Mesodermal cell (in vitro differentiated cells): ENCODE data around the gene MEMO1.
"Not testable (repeated sequence)": the region's sequence is repeated elsewhere in the genome, so short reads cannot be mapped to it uniquely, and the experiment has no call there.

ENCODE experiments used
- H3K27ac ChIP-seq: 2 replicates; pipeline ENCODE4 v1.7.0; 2013; ENCODE audit warnings: mild to moderate bottlenecking, low read depth, low read length, moderate library complexity; ENCODE audit not compliant: severe bottlenecking
- H3K36me3 ChIP-seq: 2 replicates; pipeline ENCODE4 v1.7.1; 2013; ENCODE audit warnings: mild to moderate bottlenecking, low read length, moderate library complexity; ENCODE audit not compliant: control insufficient read depth, insufficient read depth
- H3K4me1 ChIP-seq: one replicate; pipeline ENCODE4 v1.7.1; 2013; ENCODE audit warnings: mild to moderate bottlenecking, low read length; ENCODE audit not compliant: insufficient read depth, control insufficient read depth, poor library complexity, severe bottlenecking
- H3K4me3 ChIP-seq: 2 replicates; pipeline ENCODE4 v1.7.0; 2013; ENCODE audit warnings: low read length, control low read depth, mild to moderate bottlenecking; ENCODE audit not compliant: insufficient read depth, poor library complexity, severe bottlenecking; ENCODE audit errors: extremely low read depth
- H3K9me3 ChIP-seq: 2 replicates; pipeline ENCODE4 v1.7.1; 2013; ENCODE audit warnings: mild to moderate bottlenecking, low read length, moderate library complexity; ENCODE audit not compliant: control insufficient read depth
- WGBS, 2 experiments: methylation state at CpG; one replicate each; pipeline ENCODE4 v1.1.5; 2013; ENCODE audit warnings: missing lambda C conversion rate in 2 of 2; ENCODE audit not compliant: insufficient coverage in 2 of 2; 5-methylcytosine and 5-hydroxymethylcytosine counted together

MEMO1 gene

GRCh38 chr2:31935370-31935769 is 75.4 kb downstream of the MEMO1 start:
- H3K4me3 ChIP-seq, result no peak overlapping the region
- no peaks in the 10 kb centered on the region for H3K4me1 ChIP-seq
- H3K36me3 ChIP-seq, result peaks cover under 1% of the 10 kb centered on the region
- no peaks in the 10 kb centered on the region for H3K9me3 ChIP-seq
- 92 to 100% methylated on average over 2 of the region's 4 CpGs for WGBS, 2 experiments
- H3K27ac ChIP-seq, result no peak overlapping the region

GRCh38 chr2:31933066-31933465 is 77.7 kb downstream of the MEMO1 start:
- Histone ChIP-seq H3K36me3 (no peaks in the 10 kb centered on the region), H3K27ac (no peak overlapping the region), H3K4me1 (no peaks in the 10 kb centered on the region), H3K4me3 (no peak overlapping the region), H3K9me3 (no peaks in the 10 kb centered on the region)
- 100% methylated on average over 1 of the region's 4 CpGs; no CpG with 5 or more reads in 1 of the 2 experiments for WGBS, 2 experiments

- Histone ChIP-seq H3K4me3 (no peak overlapping the region), H3K9me3 (no peaks in the 10 kb centered on the region), H3K27ac (no peak overlapping the region), H3K36me3 (no peaks in the 10 kb centered on the region), H3K4me1 (no peaks in the 10 kb centered on the region)
- WGBS, 2 experiments, result 84 to 100% methylated on average over 3 to 4 of the region's 5 CpGs
These were observed 78.2 kb downstream of the MEMO1 start for GRCh38 chr2:31932589-31932988.

- no peak overlapping the region for H3K4me3 ChIP-seq
- H3K4me1 ChIP-seq, result no peaks in the 10 kb centered on the region
- no peak overlapping the region for H3K27ac ChIP-seq
- peaks cover 2% of the 10 kb centered on the region for H3K36me3 ChIP-seq
- 98 to 100% methylated on average over 3 to 4 of the region's 4 CpGs for WGBS, 2 experiments
- H3K9me3 ChIP-seq, result no peaks in the 10 kb centered on the region
These were observed 78.9 kb downstream of the MEMO1 start for GRCh38 chr2:31931916-31932315.

GRCh38 chr2:31925517-31925916 is 85.3 kb downstream of the MEMO1 start:
- Histone ChIP-seq H3K9me3 (no peaks in the 10 kb centered on the region), H3K4me3 (no peak overlapping the region), H3K36me3 (peaks cover 12% of the 10 kb centered on the region), H3K27ac (no peak overlapping the region), H3K4me1 (no peaks in the 10 kb centered on the region)
- WGBS, 2 experiments, result no CpG with 5 or more reads among the region's 2 CpGs

- H3K4me1 ChIP-seq, result no peaks in the 10 kb centered on the region
- no peaks in the 10 kb centered on the region for H3K9me3 ChIP-seq
- no peak overlapping the region for H3K27ac ChIP-seq
- peaks cover 17% of the 10 kb centered on the region for H3K36me3 ChIP-seq
- no peak overlapping the region for H3K4me3 ChIP-seq
These were observed 87.1 kb downstream of the MEMO1 start for GRCh38 chr2:31923662-31924061.

GRCh38 chr2:31922542-31923408 is 88.0 kb downstream of the MEMO1 start:
- Histone ChIP-seq H3K36me3 (peaks cover 17% of the 10 kb centered on the region), H3K4me1 (no peaks in the 10 kb centered on the region), H3K9me3 (no peaks in the 10 kb centered on the region), H3K4me3 (no peak overlapping the region), H3K27ac (no peak overlapping the region)
- WGBS, 2 experiments, result 98% methylated on average over 4 to 5 of the region's 9 CpGs

- WGBS, 2 experiments, result 90 to 100% methylated on average over 1 of the region's 1 CpG
- no peaks in the 10 kb centered on the region for H3K4me1 ChIP-seq
- no peaks in the 10 kb centered on the region for H3K9me3 ChIP-seq
- no peak overlapping the region for H3K27ac ChIP-seq
- H3K36me3 ChIP-seq, result peaks cover 11% of the 10 kb centered on the region
- H3K4me3 ChIP-seq, result no peak overlapping the region
These were observed 89.8 kb downstream of the MEMO1 start for GRCh38 chr2:31920962-31921361.

- Histone ChIP-seq H3K36me3 (peaks cover 11% of the 10 kb centered on the region), H3K4me1 (no peaks in the 10 kb centered on the region), H3K27ac (no peak overlapping the region), H3K4me3 (no peak overlapping the region), H3K9me3 (no peaks in the 10 kb centered on the region)
- no CpG with 5 or more reads among the region's 3 CpGs for WGBS, 2 experiments
These were observed 91.3 kb downstream of the MEMO1 start for GRCh38 chr2:31919499-31919898.

- Histone ChIP-seq H3K27ac (no peak overlapping the region), H3K4me3 (no peak overlapping the region), H3K36me3 (peaks cover 26% of the 10 kb centered on the region), H3K9me3 (no peaks in the 10 kb centered on the region), H3K4me1 (no peaks in the 10 kb centered on the region)
These were observed 101.1 kb downstream of the MEMO1 start for GRCh38 chr2:31909661-31910060.

- H3K4me1 ChIP-seq, H3K9me3 ChIP-seq, H3K4me3 ChIP-seq, H3K27ac ChIP-seq: not testable (repeated sequence)
- H3K36me3 ChIP-seq, result peaks cover 24% of the 10 kb centered on the region
- WGBS, 2 experiments, result 83 to 100% methylated on average over 1 of the region's 6 CpGs
These were observed 103.3 kb downstream of the MEMO1 start for GRCh38 chr2:31907491-31907890.
